ENCODE results near the gene CCDC85B.
"Not testable (repeated sequence)": the region's sequence is repeated elsewhere in the genome, so short reads cannot be mapped to it uniquely, and the experiment has no call there.

Gene CCDC85B

GRCh38 chr11:65890324-65891218 lies at the start of gene CCDC85B:
Gene CCDC85B (plus strand): TSS chr11:65890673. CDS start chr11:65890784, 111 bp downstream.
- DNase-seq, result peak; percentile 60

GRCh38 chr11:65842144-65842543 lies 48.3 kb upstream of the CCDC85B start:
- no peak for DNase-seq

- DNase-seq, result no peak
Measured at GRCh38 chr11:65843811-65844210, 46.7 kb upstream of the CCDC85B start.

GRCh38 chr11:65844231-65844872 lies 46.1 kb upstream of the CCDC85B start:
- DNase-seq, result no peak

- no peak for DNase-seq
Measured at GRCh38 chr11:65847746-65848145, 42.7 kb upstream of the CCDC85B start.

- DNase-seq, result not testable (repeated sequence)
Measured at GRCh38 chr11:65848693-65849092, 41.8 kb upstream of the CCDC85B start.

GRCh38 chr11:65849366-65849765 lies 41.1 kb upstream of the CCDC85B start:
- no peak for DNase-seq

GRCh38 chr11:65849771-65850216 lies 40.7 kb upstream of the CCDC85B start:
- DNase-seq, result no peak

- no peak for DNase-seq
Measured at GRCh38 chr11:65850217-65851082, 40.0 kb upstream of the CCDC85B start.

GRCh38 chr11:65851083-65851579 lies 39.3 kb upstream of the CCDC85B start:
- no peak for DNase-seq

- DNase-seq, result no peak
Measured at GRCh38 chr11:65851811-65852507, 38.5 kb upstream of the CCDC85B start.

- DNase-seq, result no peak
Measured at GRCh38 chr11:65852508-65853245, 37.8 kb upstream of the CCDC85B start.

- DNase-seq, result no peak
Measured at GRCh38 chr11:65853246-65853979, 37.1 kb upstream of the CCDC85B start.

GRCh38 chr11:65854161-65854592 lies 36.3 kb upstream of the CCDC85B start:
- DNase-seq, result no peak

GRCh38 chr11:65854852-65855837 lies 35.3 kb upstream of the CCDC85B start:
- no peak for DNase-seq

- no peak for DNase-seq
Measured at GRCh38 chr11:65855927-65856363, 34.5 kb upstream of the CCDC85B start.

- DNase-seq, result no peak
Measured at GRCh38 chr11:65856689-65857499, 33.6 kb upstream of the CCDC85B start.

- no peak for DNase-seq
Measured at GRCh38 chr11:65857500-65857852, 33.0 kb upstream of the CCDC85B start.
